ENCODE data around the gene NCOA3. TPM values are rescaled to one million over a fixed set of nuclear protein-coding genes. Genes with fewer than 3 reads are reported as not detected.

The NCOA3 gene
- total RNA-seq, 3 donors from 2014 or later, result 103 to 121 (median 118) TPM

GRCh38 chr20:47642118-47642517 lies 140.4 kb downstream of the NCOA3 start:
- Mint-ChIP-seq H3K27me3 (ENCODE audit: low read depth) (no peaks in the 10 kb centered on the region), H3K4me1 (ENCODE audit: low read depth) (peaks cover 1% of the 10 kb centered on the region), H3K36me3 (ENCODE audit: insufficient read depth) (peaks cover 63% of the 10 kb centered on the region), H3K4me3 (no peak overlapping the region), H3K9me3 (no peaks in the 10 kb centered on the region)
- ATAC-seq (no peak), DNase-seq (no peak)

GRCh38 chr20:47642624-47643023 lies 140.9 kb downstream of the NCOA3 start:
- H3K36me3 Mint-ChIP-seq (ENCODE audit: insufficient read depth), result peaks cover 59% of the 10 kb centered on the region
- ATAC-seq (no peak), DNase-seq (no peak)
- H3K9me3 Mint-ChIP-seq, result no peaks in the 10 kb centered on the region
- H3K27me3 Mint-ChIP-seq (ENCODE audit: low read depth), result no peaks in the 10 kb centered on the region
- peaks cover 1% of the 10 kb centered on the region for H3K4me1 Mint-ChIP-seq (ENCODE audit: low read depth)
- H3K4me3 Mint-ChIP-seq, result no peak overlapping the region

- no peak for ATAC-seq
- Mint-ChIP-seq H3K4me3 (no peak overlapping the region), H3K9me3 (no peaks in the 10 kb centered on the region), H3K4me1 (ENCODE audit: low read depth) (no peaks in the 10 kb centered on the region), H3K27me3 (ENCODE audit: low read depth) (no peaks in the 10 kb centered on the region), H3K36me3 (ENCODE audit: insufficient read depth) (peaks cover 56% of the 10 kb centered on the region)
- DNase-seq, result no peak
Measured at GRCh38 chr20:47645632-47646031, 143.9 kb downstream of the NCOA3 start.

- no peaks in the 10 kb centered on the region for H3K9me3 Mint-ChIP-seq
- no peaks in the 10 kb centered on the region for H3K27me3 Mint-ChIP-seq (ENCODE audit: low read depth)
- DNase-seq (no peak), ATAC-seq (no peak)
- no peaks in the 10 kb centered on the region for H3K4me1 Mint-ChIP-seq (ENCODE audit: low read depth)
- H3K36me3 Mint-ChIP-seq (ENCODE audit: insufficient read depth), result peaks cover 53% of the 10 kb centered on the region
- H3K4me3 Mint-ChIP-seq, result no peak overlapping the region
Measured at GRCh38 chr20:47647994-47648393, 146.3 kb downstream of the NCOA3 start.

- Mint-ChIP-seq H3K4me3 (no peak overlapping the region), H3K4me1 (ENCODE audit: low read depth) (no peaks in the 10 kb centered on the region), H3K27me3 (ENCODE audit: low read depth) (no peaks in the 10 kb centered on the region), H3K36me3 (ENCODE audit: insufficient read depth) (peaks cover 53% of the 10 kb centered on the region), H3K9me3 (no peaks in the 10 kb centered on the region)
- ATAC-seq (no peak), DNase-seq (no peak)
Measured at GRCh38 chr20:47648943-47649342, 147.3 kb downstream of the NCOA3 start.

GRCh38 chr20:47652301-47652700 lies 150.6 kb downstream of the NCOA3 start:
- DNase-seq (no peak), ATAC-seq (no peak)
- H3K27me3 Mint-ChIP-seq (ENCODE audit: low read depth), result no peaks in the 10 kb centered on the region
- no peaks in the 10 kb centered on the region for H3K4me1 Mint-ChIP-seq (ENCODE audit: low read depth)
- no peaks in the 10 kb centered on the region for H3K9me3 Mint-ChIP-seq
- peaks cover 46% of the 10 kb centered on the region for H3K36me3 Mint-ChIP-seq (ENCODE audit: insufficient read depth)
- H3K4me3 Mint-ChIP-seq, result no peak overlapping the region

GRCh38 chr20:47652794-47653193 lies 151.1 kb downstream of the NCOA3 start:
- no peak for ATAC-seq
- Mint-ChIP-seq H3K4me3 (no peak overlapping the region), H3K36me3 (ENCODE audit: insufficient read depth) (peaks cover 46% of the 10 kb centered on the region)

GRCh38 chr20:47653869-47654268 lies 152.2 kb downstream of the NCOA3 start:
- no peaks in the 10 kb centered on the region for H3K27me3 Mint-ChIP-seq (ENCODE audit: low read depth)
- H3K4me3 Mint-ChIP-seq, result no peak overlapping the region
- no peaks in the 10 kb centered on the region for H3K9me3 Mint-ChIP-seq
- peaks cover 48% of the 10 kb centered on the region for H3K36me3 Mint-ChIP-seq (ENCODE audit: insufficient read depth)
- no peak for DNase-seq
- no peak for ATAC-seq
- H3K4me1 Mint-ChIP-seq (ENCODE audit: low read depth), result no peaks in the 10 kb centered on the region

More at GRCh38 chr20:47652794-47653193, 151.1 kb downstream of the NCOA3 start:
- no peak for DNase-seq
- H3K27me3 Mint-ChIP-seq (ENCODE audit: low read depth), result no peaks in the 10 kb centered on the region
- H3K9me3 Mint-ChIP-seq, result no peaks in the 10 kb centered on the region
- H3K4me1 Mint-ChIP-seq (ENCODE audit: low read depth), result no peaks in the 10 kb centered on the region

- Mint-ChIP-seq H3K4me3 (no peak overlapping the region), H3K36me3 (ENCODE audit: insufficient read depth) (peaks cover 45% of the 10 kb centered on the region), H3K27me3 (ENCODE audit: low read depth) (no peaks in the 10 kb centered on the region), H3K9me3 (no peaks in the 10 kb centered on the region), H3K4me1 (ENCODE audit: low read depth) (no peaks in the 10 kb centered on the region)
- no peak for DNase-seq
- no peak for ATAC-seq
Measured at GRCh38 chr20:47654370-47654769, 152.7 kb downstream of the NCOA3 start.

- no peak for ATAC-seq
- Mint-ChIP-seq H3K9me3 (no peaks in the 10 kb centered on the region), H3K4me3 (no peak overlapping the region), H3K36me3 (ENCODE audit: insufficient read depth) (peaks cover 42% of the 10 kb centered on the region), H3K27me3 (ENCODE audit: low read depth) (no peaks in the 10 kb centered on the region), H3K4me1 (ENCODE audit: low read depth) (no peaks in the 10 kb centered on the region)
- DNase-seq, result no peak
Measured at GRCh38 chr20:47655635-47656034, 153.9 kb downstream of the NCOA3 start.

- Mint-ChIP-seq H3K4me1 (ENCODE audit: low read depth) (no peaks in the 10 kb centered on the region), H3K4me3 (no peak overlapping the region), H3K36me3 (ENCODE audit: insufficient read depth) (peaks cover 40% of the 10 kb centered on the region), H3K27me3 (ENCODE audit: low read depth) (no peaks in the 10 kb centered on the region), H3K9me3 (no peaks in the 10 kb centered on the region)
- DNase-seq (no peak), ATAC-seq (no peak)
Measured at GRCh38 chr20:47656318-47656717, 154.6 kb downstream of the NCOA3 start.

GRCh38 chr20:47659904-47660601 lies 158.4 kb downstream of the NCOA3 start:
- DNase-seq (no peak), ATAC-seq (no peak)
- Mint-ChIP-seq H3K27me3 (ENCODE audit: low read depth) (no peaks in the 10 kb centered on the region), H3K4me3 (no peak overlapping the region), H3K36me3 (ENCODE audit: insufficient read depth) (peaks cover 24% of the 10 kb centered on the region), H3K9me3 (no peaks in the 10 kb centered on the region), H3K4me1 (ENCODE audit: low read depth) (peaks cover 3% of the 10 kb centered on the region)

GRCh38 chr20:47660602-47660905 lies 158.9 kb downstream of the NCOA3 start:
- ATAC-seq, result no peak
- no peak for DNase-seq
- no peaks in the 10 kb centered on the region for H3K27me3 Mint-ChIP-seq (ENCODE audit: low read depth)
- H3K4me3 Mint-ChIP-seq, result no peak overlapping the region
- no peaks in the 10 kb centered on the region for H3K9me3 Mint-ChIP-seq
- H3K36me3 Mint-ChIP-seq (ENCODE audit: insufficient read depth), result peaks cover 19% of the 10 kb centered on the region
- H3K4me1 Mint-ChIP-seq (ENCODE audit: low read depth), result peaks cover 3% of the 10 kb centered on the region

GRCh38 chr20:47660983-47661700 lies 159.5 kb downstream of the NCOA3 start:
- Mint-ChIP-seq H3K36me3 (ENCODE audit: insufficient read depth) (peaks cover 18% of the 10 kb centered on the region), H3K9me3 (no peaks in the 10 kb centered on the region), H3K4me1 (ENCODE audit: low read depth) (peaks cover 3% of the 10 kb centered on the region), H3K27me3 (ENCODE audit: low read depth) (no peaks in the 10 kb centered on the region), H3K4me3 (no peak overlapping the region)
- no peak for ATAC-seq
- no peak for DNase-seq

GRCh38 chr20:47661714-47662113 lies 160.0 kb downstream of the NCOA3 start:
- Mint-ChIP-seq H3K4me1 (ENCODE audit: low read depth) (peaks cover 3% of the 10 kb centered on the region), H3K4me3 (no peak overlapping the region), H3K36me3 (ENCODE audit: insufficient read depth) (peaks cover 17% of the 10 kb centered on the region), H3K9me3 (no peaks in the 10 kb centered on the region), H3K27me3 (ENCODE audit: low read depth) (no peaks in the 10 kb centered on the region)
- ATAC-seq (no peak), DNase-seq (no peak)

Measured in activated T-cell treated with anti-CD3 and anti-CD28 coated beads, Interleukin-2, amount 50 U/mL, for 4 hours (primary cell).